HG03521 (cell line): ENCODE results near the gene INPP5D.

Source experiments
- ATAC-seq: cut with Tn5 transposase; IDR thresholded peaks from one replicate; pipeline ENCODE4 v1.9.1; 2021; ENCODE audit warnings: mild to moderate bottlenecking, moderate library complexity; ENCODE audit not compliant: unreplicated experiment

Gene INPP5D

GRCh38 chr2:233225230-233226068, 165.3 kb downstream of the INPP5D start:
- no peak for ATAC-seq

GRCh38 chr2:233226511-233227031, 166.4 kb downstream of the INPP5D start:
- no peak for ATAC-seq

GRCh38 chr2:233227346-233227978, 167.3 kb downstream of the INPP5D start:
- no peak for ATAC-seq

GRCh38 chr2:233228376-233228775, 168.2 kb downstream of the INPP5D start:
- ATAC-seq: no peak

GRCh38 chr2:233233618-233234230, 173.6 kb downstream of the INPP5D start:
- ATAC-seq: no peak

- ATAC-seq: no peak
Measured at GRCh38 chr2:233234264-233234663, 174.1 kb downstream of the INPP5D start.

GRCh38 chr2:233234996-233235395, 174.9 kb downstream of the INPP5D start:
- no peak for ATAC-seq

- no peak for ATAC-seq
Measured at GRCh38 chr2:233235977-233236376, 175.8 kb downstream of the INPP5D start.

- no peak for ATAC-seq
Measured at GRCh38 chr2:233236820-233237589, 176.9 kb downstream of the INPP5D start.

- ATAC-seq: no peak
Measured at GRCh38 chr2:233240897-233241296, 180.8 kb downstream of the INPP5D start.

GRCh38 chr2:233241803-233242202, 181.7 kb downstream of the INPP5D start:
- no peak for ATAC-seq

GRCh38 chr2:233242231-233242927, 182.2 kb downstream of the INPP5D start:
- no peak for ATAC-seq

- no peak for ATAC-seq
Measured at GRCh38 chr2:233243348-233243747, 183.2 kb downstream of the INPP5D start.

GRCh38 chr2:233244818-233245217, 184.7 kb downstream of the INPP5D start:
- no peak for ATAC-seq

GRCh38 chr2:233245406-233245805, 185.3 kb downstream of the INPP5D start:
- no peak for ATAC-seq

GRCh38 chr2:233247116-233247515, 187.0 kb downstream of the INPP5D start:
- ATAC-seq: no peak

GRCh38 chr2:233247744-233248143, 187.6 kb downstream of the INPP5D start:
- ATAC-seq: no peak

- ATAC-seq: no peak
Measured at GRCh38 chr2:233248999-233249398, 188.9 kb downstream of the INPP5D start.

GRCh38 chr2:233250568-233250967, 190.4 kb downstream of the INPP5D start:
- ATAC-seq: no peak

- ATAC-seq: no peak
Measured at GRCh38 chr2:233250985-233251305, 190.8 kb downstream of the INPP5D start.
